Measurements from ENCODE around the gene SLC10A1.

SLC10A1 gene

DNA sequence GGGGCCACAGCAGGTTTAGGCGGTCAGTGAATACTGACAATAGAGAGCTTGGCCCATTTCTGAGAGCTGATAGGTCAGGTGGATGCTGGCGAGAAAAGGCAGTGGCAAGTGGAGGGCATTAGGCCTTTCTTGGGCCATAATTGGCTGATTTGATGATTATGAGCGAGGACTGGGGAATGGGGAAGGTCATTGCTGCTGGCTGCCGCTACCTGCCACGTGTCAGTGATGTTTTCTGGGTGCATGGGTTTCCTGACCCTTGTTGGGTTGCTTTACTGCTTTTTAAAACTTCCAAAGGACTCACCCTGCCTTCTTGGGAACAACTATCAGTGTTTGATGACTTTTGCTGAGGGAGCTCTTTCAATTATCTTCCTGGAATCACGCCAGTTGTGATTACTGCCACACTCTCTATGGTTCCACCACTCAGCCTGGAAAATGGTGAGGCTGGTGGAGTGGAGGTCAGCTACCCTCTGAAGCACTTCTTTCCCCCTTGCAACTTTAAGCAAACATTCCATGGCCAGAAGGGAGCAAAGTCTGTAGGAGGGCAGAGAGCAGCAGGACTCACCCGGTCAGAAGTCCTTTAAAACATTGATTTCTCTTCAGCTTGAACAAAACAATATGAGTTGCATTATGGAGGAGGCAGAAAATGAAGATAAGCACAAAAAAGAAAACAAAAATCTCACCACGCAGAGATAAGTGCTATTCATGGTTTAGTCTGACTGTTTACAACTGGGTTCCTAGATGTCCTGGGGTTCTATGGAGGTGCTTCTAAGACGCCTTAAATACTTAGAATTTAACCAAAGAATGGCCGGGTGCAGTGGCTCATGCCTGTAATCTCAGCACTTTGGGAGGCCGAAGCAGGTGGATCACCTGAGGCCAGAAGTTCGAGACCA is 12.1 kb upstream of the SLC10A1 start:
- Histone ChIP-seq H3K27me3 (ENCODE audit: control insufficient read depth, insufficient read depth, low read length) (no peaks in the 10 kb centered on the region), H3K36me3 (ENCODE audit: control insufficient read depth, insufficient read depth, low read length) (no peaks in the 10 kb centered on the region), H3K9me3 (ENCODE audit: control insufficient read depth, insufficient read depth, low read length) (no peaks in the 10 kb centered on the region), H3K4me3 (ENCODE audit: low read depth, low read length) (no peak overlapping the region), H3K27ac (ENCODE audit: low read depth, low read length) (no peak overlapping the region), H3K4me1 (ENCODE audit: control insufficient read depth, insufficient read depth, low read length) (no peaks in the 10 kb centered on the region), H3K9ac (ENCODE audit: low read depth, low read length) (no peak overlapping the region)

DNA sequence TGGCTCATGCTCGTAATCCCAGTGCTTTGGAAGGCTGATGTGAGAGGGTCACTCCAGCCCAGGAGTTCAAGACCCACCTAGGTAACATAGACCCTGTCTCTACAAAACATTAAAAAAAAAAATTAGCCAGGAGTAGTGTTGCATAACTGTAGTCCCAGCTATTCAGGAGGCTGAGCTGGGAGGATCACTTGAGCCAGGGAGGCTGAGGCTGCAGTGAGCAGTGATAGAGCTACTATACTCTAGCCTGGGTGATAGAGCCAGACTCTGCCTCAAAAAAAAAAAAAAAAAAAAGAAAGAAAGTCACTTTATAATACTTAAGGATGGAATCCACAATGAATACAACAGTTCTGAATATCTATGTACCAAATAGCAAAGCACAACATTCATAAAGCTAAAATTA is 10.2 kb upstream of the SLC10A1 start:
- Histone ChIP-seq H3K36me3 (ENCODE audit: control insufficient read depth, insufficient read depth, low read length) (no peaks in the 10 kb centered on the region), H3K9me3 (ENCODE audit: control insufficient read depth, insufficient read depth, low read length) (no peaks in the 10 kb centered on the region), H3K4me3 (ENCODE audit: low read depth, low read length) (no peak overlapping the region), H3K4me1 (ENCODE audit: control insufficient read depth, insufficient read depth, low read length) (peaks cover 4% of the 10 kb centered on the region; the same call in 1 of the 2 replicates), H3K27ac (ENCODE audit: low read depth, low read length) (no peak overlapping the region), H3K27me3 (ENCODE audit: control insufficient read depth, insufficient read depth, low read length) (no peaks in the 10 kb centered on the region), H3K9ac (ENCODE audit: low read depth, low read length) (no peak overlapping the region)

DNA sequence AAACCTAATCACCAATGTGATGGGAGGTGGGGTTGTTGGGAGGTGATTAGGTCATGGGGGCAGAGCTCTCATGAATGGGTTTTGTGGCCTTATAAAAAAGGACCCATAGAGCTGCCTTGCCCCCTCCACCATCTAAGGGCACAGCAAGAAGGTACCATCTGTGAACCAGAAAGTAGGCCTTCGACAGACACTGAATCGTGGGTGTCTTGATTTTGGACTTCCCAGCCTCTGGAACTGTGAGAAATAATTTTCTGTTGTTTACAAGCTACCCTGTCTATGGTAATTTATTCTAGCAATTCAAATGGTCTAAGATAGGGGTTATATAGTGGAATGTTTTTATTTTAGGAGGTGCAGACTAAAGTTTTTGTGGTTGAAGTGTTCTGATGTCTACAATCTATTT is 7.9 kb upstream of the SLC10A1 start:
- H3K27ac ChIP-seq (ENCODE audit: low read depth, low read length): no peak overlapping the region

DNA sequence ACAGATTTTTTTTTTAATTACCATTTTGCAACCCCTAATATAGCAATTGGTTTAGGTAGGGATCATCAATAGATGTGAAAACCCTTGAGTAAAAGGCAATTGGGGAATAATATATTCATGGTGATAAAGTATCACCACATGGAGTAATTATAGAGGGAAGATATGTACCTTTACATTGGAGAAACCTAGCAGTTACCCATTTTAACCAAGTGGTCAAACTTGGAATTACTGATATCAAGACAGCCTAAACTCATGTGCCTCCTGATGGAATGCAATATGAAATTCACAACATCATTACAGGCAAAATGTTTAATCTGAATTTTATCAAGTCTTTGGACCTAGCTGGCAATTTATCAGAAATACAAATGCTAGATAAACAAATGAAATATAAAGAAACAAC is 6.7 kb upstream of the SLC10A1 start:
- no peaks in the 10 kb centered on the region for H3K27me3 ChIP-seq (ENCODE audit: control insufficient read depth, insufficient read depth, low read length)
- no peaks in the 10 kb centered on the region for H3K36me3 ChIP-seq (ENCODE audit: control insufficient read depth, insufficient read depth, low read length)
- no peak overlapping the region for H3K9ac ChIP-seq (ENCODE audit: low read depth, low read length)
- peaks cover 11% of the 10 kb centered on the region for H3K4me1 ChIP-seq (ENCODE audit: control insufficient read depth, insufficient read depth, low read length)
- H3K4me3 ChIP-seq (ENCODE audit: low read depth, low read length): no peak overlapping the region
- no peaks in the 10 kb centered on the region for H3K9me3 ChIP-seq (ENCODE audit: control insufficient read depth, insufficient read depth, low read length)
- H3K27ac ChIP-seq (ENCODE audit: low read depth, low read length): no peak overlapping the region

More for the DNA sequence above, 7.9 kb upstream of the SLC10A1 start:
- Histone ChIP-seq H3K9ac (ENCODE audit: low read depth, low read length) (no peak overlapping the region), H3K36me3 (ENCODE audit: control insufficient read depth, insufficient read depth, low read length) (no peaks in the 10 kb centered on the region), H3K4me3 (ENCODE audit: low read depth, low read length) (no peak overlapping the region), H3K9me3 (ENCODE audit: control insufficient read depth, insufficient read depth, low read length) (no peaks in the 10 kb centered on the region), H3K4me1 (ENCODE audit: control insufficient read depth, insufficient read depth, low read length) (peaks cover 4% of the 10 kb centered on the region; the same call in 1 of the 2 replicates), H3K27me3 (ENCODE audit: control insufficient read depth, insufficient read depth, low read length) (no peaks in the 10 kb centered on the region)

DNA sequence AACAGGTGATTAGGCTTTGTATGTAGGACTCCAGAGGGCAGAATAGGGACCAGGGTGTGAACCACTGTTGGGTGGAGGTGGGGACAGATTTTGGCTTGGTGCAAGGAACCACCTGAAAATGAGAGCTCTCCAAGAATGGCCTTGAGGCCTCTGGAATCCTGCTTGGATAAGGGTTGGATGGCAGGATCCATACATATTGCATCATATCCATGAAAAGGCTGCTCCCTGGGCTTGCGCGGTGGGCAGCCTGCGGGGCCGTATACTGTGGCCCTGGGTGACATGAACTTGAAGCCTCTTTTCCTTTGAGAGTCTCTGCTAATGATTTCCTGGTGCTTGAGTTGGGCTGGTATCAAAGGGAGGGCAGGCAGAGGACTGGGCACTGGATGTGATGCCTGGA is 1.3 kb upstream of the SLC10A1 start:
- H3K36me3 ChIP-seq (ENCODE audit: control insufficient read depth, insufficient read depth, low read length): no peaks in the 10 kb centered on the region
- no peaks in the 10 kb centered on the region for H3K9me3 ChIP-seq (ENCODE audit: control insufficient read depth, insufficient read depth, low read length)
- H3K4me1 ChIP-seq (ENCODE audit: control insufficient read depth, insufficient read depth, low read length): peaks cover 11% of the 10 kb centered on the region
- no peaks in the 10 kb centered on the region for H3K27me3 ChIP-seq (ENCODE audit: control insufficient read depth, insufficient read depth, low read length)
- no peak overlapping the region for H3K9ac ChIP-seq (ENCODE audit: low read depth, low read length)
- no peak overlapping the region for H3K27ac ChIP-seq (ENCODE audit: low read depth, low read length)
- H3K4me3 ChIP-seq (ENCODE audit: low read depth, low read length): no peak overlapping the region

DNA sequence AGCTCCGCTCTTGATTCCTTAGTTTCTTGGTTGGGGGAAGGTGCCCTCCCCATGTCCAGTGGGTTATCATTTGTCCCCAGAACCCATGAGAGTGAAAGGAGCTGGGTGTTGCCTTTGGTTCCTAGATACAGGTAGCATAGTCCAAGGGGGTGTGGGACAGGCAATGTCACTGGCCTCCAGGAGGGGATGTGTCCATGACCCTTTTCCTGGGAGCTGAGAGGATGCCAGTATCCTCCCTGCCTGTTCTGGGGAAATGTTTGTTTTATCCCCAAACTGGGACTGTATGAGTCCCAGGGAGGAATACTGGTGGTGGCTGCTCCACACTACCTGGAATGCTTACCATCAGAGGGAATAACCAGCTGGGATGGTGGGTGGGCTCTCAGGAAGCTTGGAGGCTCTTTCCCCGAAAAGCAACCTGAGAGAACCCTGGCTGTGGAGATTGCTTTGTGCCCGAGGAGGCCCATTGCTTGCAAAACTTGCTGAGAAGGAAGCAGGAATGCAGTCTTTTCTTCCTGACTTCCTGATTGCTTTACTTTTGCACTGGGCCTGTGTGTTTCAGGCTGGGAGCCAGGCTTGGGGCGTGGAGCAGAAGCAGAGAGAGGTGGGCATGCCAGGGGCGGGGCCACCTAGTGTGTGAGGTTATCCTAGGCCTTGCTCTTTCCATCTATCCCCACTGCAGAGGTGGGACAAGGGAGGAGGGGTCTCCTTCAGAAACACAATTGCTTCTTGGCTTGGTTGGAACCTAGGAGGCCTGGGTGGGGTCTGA is 715 bp upstream of the SLC10A1 start:
- Histone ChIP-seq H3K4me3 (ENCODE audit: low read depth, low read length) (no peak overlapping the region), H3K36me3 (ENCODE audit: control insufficient read depth, insufficient read depth, low read length) (no peaks in the 10 kb centered on the region), H3K27ac (ENCODE audit: low read depth, low read length) (no peak overlapping the region), H3K4me1 (ENCODE audit: control insufficient read depth, insufficient read depth, low read length) (peaks cover 9% of the 10 kb centered on the region), H3K9me3 (ENCODE audit: control insufficient read depth, insufficient read depth, low read length) (no peaks in the 10 kb centered on the region), H3K9ac (ENCODE audit: low read depth, low read length) (no peak overlapping the region), H3K27me3 (ENCODE audit: control insufficient read depth, insufficient read depth, low read length) (no peaks in the 10 kb centered on the region)

DNA sequence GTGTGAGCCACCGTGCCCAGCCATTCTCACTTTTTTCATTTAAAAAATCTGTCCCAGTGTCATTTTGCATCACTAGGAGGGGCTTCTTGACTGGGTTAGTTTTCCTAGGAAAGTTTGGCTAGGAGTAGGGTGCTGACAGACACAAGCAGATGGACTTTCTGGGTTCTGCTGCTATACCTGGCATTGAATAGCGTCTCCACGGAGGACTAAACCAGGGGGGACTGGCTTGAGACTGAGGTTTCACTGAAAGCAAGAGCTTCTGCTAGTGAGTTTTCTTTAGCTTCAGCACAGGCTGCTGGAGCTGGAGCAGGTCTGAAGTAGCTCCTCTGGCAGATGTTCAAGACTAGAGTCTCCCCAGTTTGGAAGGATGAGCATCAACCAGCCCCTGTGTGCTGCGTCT is 1.4 kb downstream of the SLC10A1 start:
- Histone ChIP-seq H3K9ac (ENCODE audit: low read depth, low read length) (no peak overlapping the region), H3K4me3 (ENCODE audit: low read depth, low read length) (no peak overlapping the region), H3K9me3 (ENCODE audit: control insufficient read depth, insufficient read depth, low read length) (no peaks in the 10 kb centered on the region), H3K4me1 (ENCODE audit: control insufficient read depth, insufficient read depth, low read length) (peaks cover 7% of the 10 kb centered on the region), H3K36me3 (ENCODE audit: control insufficient read depth, insufficient read depth, low read length) (no peaks in the 10 kb centered on the region), H3K27ac (ENCODE audit: low read depth, low read length) (no peak overlapping the region), H3K27me3 (ENCODE audit: control insufficient read depth, insufficient read depth, low read length) (no peaks in the 10 kb centered on the region)

DNA sequence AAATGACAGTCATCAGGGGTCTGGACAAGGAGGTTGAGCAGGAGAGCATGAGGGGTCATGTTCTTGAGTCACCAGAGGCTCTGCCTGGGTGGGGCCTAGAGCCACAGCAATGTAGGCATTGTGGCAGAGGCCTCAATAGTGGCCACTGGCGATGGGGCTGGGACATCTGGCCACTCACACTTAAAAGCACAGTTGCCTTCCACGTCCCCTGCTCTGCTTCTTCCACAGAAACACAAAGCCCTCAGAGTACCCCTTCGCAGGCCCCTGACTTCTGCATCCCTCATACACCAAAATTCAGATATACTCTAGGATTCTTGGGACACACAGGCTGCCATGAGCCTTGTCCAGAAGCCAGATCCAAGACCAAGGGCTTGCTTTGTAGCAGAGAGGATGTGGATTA is 2.2 kb downstream of the SLC10A1 start:
- H3K9me3 ChIP-seq (ENCODE audit: control insufficient read depth, insufficient read depth, low read length): no peaks in the 10 kb centered on the region
- no peaks in the 10 kb centered on the region for H3K36me3 ChIP-seq (ENCODE audit: control insufficient read depth, insufficient read depth, low read length)
- H3K27ac ChIP-seq (ENCODE audit: low read depth, low read length): no peak overlapping the region
- no peak overlapping the region for H3K4me3 ChIP-seq (ENCODE audit: low read depth, low read length)
- H3K9ac ChIP-seq (ENCODE audit: low read depth, low read length): no peak overlapping the region
- no peaks in the 10 kb centered on the region for H3K27me3 ChIP-seq (ENCODE audit: control insufficient read depth, insufficient read depth, low read length)
- peaks cover 7% of the 10 kb centered on the region for H3K4me1 ChIP-seq (ENCODE audit: control insufficient read depth, insufficient read depth, low read length)

DNA sequence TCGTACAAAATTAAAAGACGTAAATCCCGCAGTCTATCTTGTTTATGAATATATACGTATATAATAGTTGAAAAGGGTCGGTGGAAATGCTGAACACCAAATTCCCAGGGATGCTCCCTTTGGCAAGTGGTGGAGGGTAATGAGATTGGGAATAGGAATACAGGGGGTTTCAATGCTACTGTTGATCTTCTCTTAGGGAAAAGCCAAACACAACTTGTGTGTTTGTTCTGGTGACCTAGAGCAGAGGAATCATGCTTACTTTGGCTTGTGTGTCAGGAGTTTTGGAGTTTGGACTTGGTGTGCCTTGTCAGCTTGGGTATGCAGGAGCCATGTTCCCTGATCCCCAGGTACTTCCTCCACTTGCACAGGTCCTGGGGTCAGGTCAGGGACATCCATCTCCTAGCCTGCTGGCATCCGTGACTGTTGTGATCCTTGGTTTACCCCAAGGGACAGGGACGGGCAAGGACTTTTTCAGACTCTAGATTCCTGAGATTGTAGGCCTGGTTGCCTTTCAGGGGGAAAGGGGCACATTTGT is 4.1 kb downstream of the SLC10A1 start:
- Histone ChIP-seq H3K4me1 (ENCODE audit: control insufficient read depth, insufficient read depth, low read length) (no peaks in the 10 kb centered on the region), H3K4me3 (ENCODE audit: low read depth, low read length) (no peak overlapping the region), H3K9ac (ENCODE audit: low read depth, low read length) (no peak overlapping the region), H3K9me3 (ENCODE audit: control insufficient read depth, insufficient read depth, low read length) (no peaks in the 10 kb centered on the region), H3K27ac (ENCODE audit: low read depth, low read length) (no peak overlapping the region), H3K27me3 (ENCODE audit: control insufficient read depth, insufficient read depth, low read length) (no peaks in the 10 kb centered on the region), H3K36me3 (ENCODE audit: control insufficient read depth, insufficient read depth, low read length) (no peaks in the 10 kb centered on the region)

DNA sequence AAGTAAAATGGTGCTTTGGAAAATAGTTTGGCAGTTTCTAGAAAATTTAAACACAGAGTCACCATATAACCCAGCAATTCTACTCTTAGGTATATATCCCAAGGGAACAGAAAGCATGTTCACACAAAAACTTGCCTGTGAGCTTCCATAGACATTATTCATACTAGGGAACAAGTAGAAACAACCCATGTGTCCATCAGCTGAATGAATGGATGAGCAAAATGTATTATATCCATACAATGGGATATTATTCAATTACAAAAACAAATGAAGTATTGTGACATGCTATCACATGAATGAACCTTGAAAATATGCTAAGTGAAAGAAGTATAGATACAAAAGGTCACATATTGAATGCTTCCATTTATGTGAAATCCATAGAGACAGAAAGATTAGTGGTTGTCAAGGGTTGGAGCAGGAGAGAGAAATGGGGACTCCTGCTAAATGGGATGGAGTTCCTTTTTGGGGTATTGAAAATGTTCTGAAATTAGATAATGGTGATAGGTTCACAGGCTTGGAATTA is 7.9 kb downstream of the SLC10A1 start:
- H3K27me3 ChIP-seq (ENCODE audit: control insufficient read depth, insufficient read depth, low read length): no peaks in the 10 kb centered on the region
- no peak overlapping the region for H3K4me3 ChIP-seq (ENCODE audit: low read depth, low read length)
- H3K36me3 ChIP-seq (ENCODE audit: control insufficient read depth, insufficient read depth, low read length): no peaks in the 10 kb centered on the region
- no peak overlapping the region for H3K27ac ChIP-seq (ENCODE audit: low read depth, low read length)
- no peaks in the 10 kb centered on the region for H3K4me1 ChIP-seq (ENCODE audit: control insufficient read depth, insufficient read depth, low read length)
- no peak overlapping the region for H3K9ac ChIP-seq (ENCODE audit: low read depth, low read length)
- H3K9me3 ChIP-seq (ENCODE audit: control insufficient read depth, insufficient read depth, low read length): no peaks in the 10 kb centered on the region

DNA sequence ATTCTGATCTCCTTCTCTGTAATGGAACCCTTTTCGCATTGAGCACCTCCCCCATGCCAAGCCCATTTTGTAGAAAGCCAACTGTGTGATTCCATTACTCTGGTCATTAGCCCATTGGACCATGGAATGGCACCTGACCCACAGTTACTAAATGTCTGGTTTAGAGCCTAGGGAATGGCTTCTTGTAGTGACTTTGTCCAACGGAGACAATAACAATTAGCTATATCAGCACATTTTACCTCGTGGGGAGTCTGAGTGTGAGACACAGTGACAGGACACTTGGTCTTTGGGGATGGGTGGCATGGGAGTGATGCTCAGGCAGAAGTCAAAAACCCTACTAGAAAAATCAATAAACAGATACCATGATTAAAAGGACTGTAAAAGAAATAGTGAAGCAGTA is 10.4 kb downstream of the SLC10A1 start:
- no peaks in the 10 kb centered on the region for H3K4me1 ChIP-seq (ENCODE audit: control insufficient read depth, insufficient read depth, low read length)
- H3K27me3 ChIP-seq (ENCODE audit: control insufficient read depth, insufficient read depth, low read length): no peaks in the 10 kb centered on the region
- H3K36me3 ChIP-seq (ENCODE audit: control insufficient read depth, insufficient read depth, low read length): no peaks in the 10 kb centered on the region; the same call in 1 of the 2 replicates
- no peak overlapping the region for H3K9ac ChIP-seq (ENCODE audit: low read depth, low read length)
- no peak overlapping the region for H3K4me3 ChIP-seq (ENCODE audit: low read depth, low read length)
- no peaks in the 10 kb centered on the region for H3K9me3 ChIP-seq (ENCODE audit: control insufficient read depth, insufficient read depth, low read length)
- no peak overlapping the region for H3K27ac ChIP-seq (ENCODE audit: low read depth, low read length)
